K562 (cell line): Measurements from ENCODE around the gene PSME1. TPM values are rescaled to one million over a fixed set of nuclear protein-coding genes. Genes with fewer than 3 reads are reported as not detected.
A peak's percentile ranks its signal among the peaks of the same experiment; 100 is the strongest.

Source experiments
- ATAC-seq: fragments of 200-7000 bp; cut with Tn5 transposase; 3 replicates; pipeline ENCODE4 v1.9.1; 2020; ENCODE audit warnings: moderate library complexity
- BruUV-seq: library from RNA; stranded (reverse); fragments of 400-500 nt; replicated peaks from 2 replicates; lab custom pipeline; 2021; lab: Mats Ljungman, UMichigan
- CTCF ChIA-PET: fragments of 300-600 bp; formaldehyde crosslinking; extraction: SDS; loops from one replicate; lab custom pipeline; 2021; ENCODE audit warnings: low intra/inter-chr PET ratio; lab: Yijun Ruan, JAX
- POLR2A ChIA-PET: fragments of 300-600, 350-650 bp; sonication (Branson Sonifier 250); formaldehyde crosslinking; extraction: SDS; loops from one replicate; lab custom pipeline; 2021; ENCODE audit warnings: antibody characterized with exemption, inconsistent platforms; lab: Yijun Ruan, JAX
- DNase-seq, 4 experiments: peaks; one replicate each; pipeline versions ENCODE4 v3.0.0 to v3.0.0-alpha.2; 2011 to 2018; ENCODE audit warnings: low spot score in 3 of 4, mixed read lengths in 3 of 4; ENCODE audit errors: extremely low read depth in 1 of 4
- FAIRE-seq: peaks from 2 replicates; lab custom pipeline; 2011; peaks lifted over from hg19 to GRCh38; lab: Jason Lieb, UNC
- H2AFZ ChIP-seq: 2 replicates; pipeline ENCODE4 v1.6.0; 2011; ENCODE audit warnings: low read depth, low read length, control low read depth, inconsistent platforms
- H3K27ac ChIP-seq: fragments of 200-600 bp; 3 replicates; pipeline ENCODE4 v1.8.0; 2011; ENCODE audit warnings: low read depth, mild to moderate bottlenecking, control low read depth, inconsistent platforms, low read length, moderate library complexity, mixed read lengths; ENCODE audit errors: extremely low read depth
- H3K27me3 ChIP-seq, 2 experiments: fragments of 300-600 bp in 1 of 2; 2 replicates in 1 of 2; 3 replicates in 1 of 2; pipeline versions ENCODE4 v1.6.0 to v1.8.0; 2011; ENCODE audit warnings: inconsistent platforms in 2 of 2, low read length in 2 of 2, mild to moderate bottlenecking in 1 of 2, mixed read lengths in 1 of 2, moderate library complexity in 1 of 2; ENCODE audit not compliant: control insufficient read depth in 2 of 2, insufficient read depth in 2 of 2
- H3K36me3 ChIP-seq: fragments of 300-600 bp; 3 replicates; pipeline ENCODE4 v1.8.0; 2011; ENCODE audit warnings: mild to moderate bottlenecking, low read length, inconsistent platforms; ENCODE audit not compliant: control insufficient read depth, insufficient read depth
- H3K4me1 ChIP-seq, 2 experiments: fragments of 200-600 bp in 1 of 2; replicated peaks in 1 of 2; 2 replicates in 1 of 2; 3 replicates in 1 of 2; pipeline versions ENCODE4 v1.5.1 to v1.8.0; 2011; ENCODE audit warnings: inconsistent platforms in 2 of 2, low read length in 2 of 2, mild to moderate bottlenecking in 1 of 2, mixed read lengths in 1 of 2, moderate library complexity in 1 of 2; ENCODE audit not compliant: control insufficient read depth in 2 of 2, insufficient read depth in 2 of 2
- H3K4me2 ChIP-seq: 2 replicates; pipeline ENCODE4 v1.6.1; 2011; ENCODE audit warnings: low read length, control low read depth, inconsistent platforms, mixed read lengths; ENCODE audit not compliant: insufficient read depth
- H3K4me3 ChIP-seq: fragments of 200-600 bp; sonication (generic), shearing (Covaris generic); 2 replicates; pipeline ENCODE4 v1.5.1; 2016; ENCODE audit warnings: control low read depth, inconsistent platforms
- H3K79me2 ChIP-seq: fragments of 200-600 bp; 3 replicates; pipeline ENCODE4 v1.8.0; 2011; ENCODE audit warnings: low read length, inconsistent platforms; ENCODE audit not compliant: control insufficient read depth, insufficient read depth
- H3K9ac ChIP-seq, 2 experiments: 2 replicates each; pipeline versions ENCODE4 v1.6.0 to v1.6.1; 2011; ENCODE audit warnings: low read depth in 2 of 2, low read length in 2 of 2, control low read depth in 1 of 2, inconsistent platforms in 1 of 2, mild to moderate bottlenecking in 1 of 2, mixed read lengths in 1 of 2; ENCODE audit not compliant: insufficient read depth in 1 of 2
- H3K9me1 ChIP-seq: one replicate; pipeline ENCODE4 v1.6.0; 2011; ENCODE audit warnings: inconsistent platforms, mild to moderate bottlenecking, low read length, moderate library complexity; ENCODE audit not compliant: control insufficient read depth, insufficient read depth
- H3K9me3 ChIP-seq: replicated peaks from 2 replicates; pipeline ENCODE4 v1.5.1; 2011; ENCODE audit warnings: low read depth, low read length, inconsistent platforms; ENCODE audit not compliant: control insufficient read depth, insufficient read depth
- H4K20me1 ChIP-seq: replicated peaks from 2 replicates; pipeline ENCODE4 v1.6.1; 2011; ENCODE audit warnings: low read length, inconsistent platforms, mixed read lengths; ENCODE audit not compliant: control insufficient read depth, insufficient read depth
- CREB1 ChIP-seq, 2 experiments: sonication (generic) in 1 of 2; formaldehyde crosslinking in 1 of 2; IDR thresholded peaks; 2 replicates each; pipeline versions ENCODE4 v1.6.1 to v1.8.0; 2012 to 2022; ENCODE audit warnings: inconsistent platforms in 1 of 2, mild to moderate bottlenecking in 1 of 2, missing genetic modification reagents in 1 of 2, moderate library complexity in 1 of 2
- GTF2E2 ChIP-seq: fragments of 200-800 bp; sonication (Bioruptor generic); IDR thresholded peaks from 2 replicates; pipeline ENCODE4 v1.6.1; 2016; ENCODE audit warnings: missing genetic modification characterization, missing compliant biosample characterization
- KDM5B ChIP-seq: fragments of 200-600 bp; sonication (generic); IDR thresholded peaks from 2 replicates; pipeline ENCODE4 v1.6.1; 2012; ENCODE audit warnings: low read depth, mild to moderate bottlenecking, moderate library complexity, low read length, control low read depth, inconsistent platforms; ENCODE audit not compliant: insufficient replicate concordance
- TSC22D4 ChIP-seq: fragments of 450-650 bp; IDR thresholded peaks from 2 replicates; pipeline ENCODE4 v1.6.1; 2016; ENCODE audit warnings: missing genetic modification characterization, missing biosample characterization, control low read depth
- ZFP30 ChIP-seq: fragments of 250-450 bp; sonication (Bioruptor Pico); IDR thresholded peaks from 2 replicates; pipeline ENCODE4 v1.8.0; 2022; ENCODE audit warnings: moderate library complexity, mild to moderate bottlenecking, inconsistent platforms, borderline replicate concordance
- WGBS: fragments of 100-300 bp; shearing (Covaris generic); methylation state at CpG from one replicate; pipeline ENCODE4 v1.1.6; 2016; ENCODE audit warnings: low coverage, mixed read lengths; ENCODE audit not compliant: insufficient coverage; ENCODE audit errors: missing lambda C conversion rate; 5-methylcytosine and 5-hydroxymethylcytosine counted together
- in situ Hi-C: fragments of 300-500 bp; cut with MboI; formaldehyde crosslinking; loops from 4 replicates; pipeline ENCODE4 v1.15.0; 2018; ENCODE audit warnings: inconsistent platforms, mixed read lengths
- intact Hi-C: fragments of 100-400 bp; cut with micrococcal nuclease; formaldehyde crosslinking; loops from 2 replicates; pipeline ENCODE4 v1.14.2; 2022
- polyA plus RNA-seq, 8 experiments: library from polyadenylated mRNA; depleted of rRNA in 4 of 8; stranded (reverse) in 5 of 8; unstranded in 3 of 8; fragments of >200 nt; fragmentation: Nextera tagmentation in 2 of 8; fragmentation: Illumina TruSeq in 1 of 8; extraction: Ambion mirVana in 2 of 8; extraction: Trizol in 1 of 8; gene quantifications; 2 replicates each; pipeline versions ENCODE4 v1.2.1 to v1.2.3, GENCODE V29; 2011 to 2014; ENCODE audit warnings: inconsistent platforms in 1 of 8, missing spikeins in 1 of 8
- total RNA-seq, 7 experiments: library from RNA; depleted of rRNA in 6 of 7; stranded (reverse); fragments of >200 nt in 6 of 7; fragmentation: Illumina TruSeq in 2 of 7; extraction: Trizol in 2 of 7; gene quantifications; 2 replicates each; pipeline versions ENCODE4 v1.2.1 to v1.2.3, GENCODE V29; 2011 to 2021; ENCODE audit warnings: low replicate concordance in 1 of 7

The PSME1 gene
- total and polyA plus RNA-seq, 9 of the 15 experiments (the other 6 are each of a cell fraction or from before 2014, with no cell fraction given): 20.3 to 180 (median 67.5) TPM

DNA sequence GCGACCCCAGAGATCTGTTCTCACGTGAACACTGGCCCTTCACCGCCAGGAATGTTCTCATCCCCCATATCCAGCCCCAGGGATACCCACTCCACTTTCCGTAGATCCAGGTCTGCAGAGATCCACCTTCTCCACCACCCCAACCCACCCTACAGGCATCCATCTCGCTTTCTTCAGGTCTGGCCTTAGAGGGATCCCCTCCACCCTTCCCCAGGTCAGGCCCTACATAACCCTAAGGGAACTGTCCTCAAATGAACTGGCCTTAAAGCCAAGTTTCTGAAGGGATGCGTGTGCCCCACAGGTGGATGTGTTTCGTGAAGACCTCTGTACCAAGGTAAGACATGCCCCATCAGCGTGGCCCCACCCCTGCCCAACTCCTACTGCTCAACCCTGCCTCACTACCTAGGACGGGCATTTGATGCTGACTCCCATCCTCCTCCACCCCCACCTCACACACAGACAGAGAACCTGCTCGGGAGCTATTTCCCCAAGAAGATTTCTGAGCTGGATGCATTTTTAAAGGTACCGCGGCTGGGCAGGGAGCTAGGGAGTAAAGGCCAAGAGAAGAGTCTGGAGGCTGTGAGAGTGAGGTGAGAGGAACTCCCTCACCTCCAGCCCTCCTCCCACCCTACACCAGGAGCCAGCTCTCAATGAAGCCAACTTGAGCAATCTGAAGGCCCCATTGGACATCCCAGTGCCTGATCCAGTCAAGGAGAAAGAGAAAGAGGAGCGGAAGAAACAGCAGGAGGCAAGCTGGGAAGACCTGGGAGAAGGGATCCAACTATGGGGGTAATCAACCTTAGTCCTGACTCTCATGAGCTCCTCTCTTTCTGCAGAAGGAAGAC is 912 bp downstream of the PSME1 start:
- H3K9me1 ChIP-seq: no peaks in the 10 kb centered on the region
- in situ Hi-C loops: no loop called here
- H3K36me3 ChIP-seq: peaks cover 24% of the 10 kb centered on the region
- TF ChIP-seq CREB1 (IDR thresholded peaks at IDR 0.05) (no peak), CREB1 (CRISPR knock-in tag; IDR thresholded peaks at IDR 0.05) (no peak), KDM5B (peak; percentile 8), GTF2E2 (tag) (no peak), TSC22D4 (tag) (no peak), ZFP30 (CRISPR knock-in tag) (no peak)
- DNase-seq (no peak), ATAC-seq (no peak), FAIRE-seq (no peak)
- no peaks in the 10 kb centered on the region for H3K9me3 ChIP-seq
- intact Hi-C loops: no loop called here
- H3K79me2 ChIP-seq: peaks cover 20% of the 10 kb centered on the region
- POLR2A ChIA-PET: interaction anchor here (0.9 to 1.8 kb wide), 3 partner anchors 9 to 22 kb away, joined by 4 read pairs; partner anchors contain the start of genes DCAF11, NRL and PSME2
- no TSS peak for BruUV-seq
- peaks cover 7 to 37% of the 10 kb centered on the region in 2 experiments; a peak in 4 of 5 replicates for H3K4me1 ChIP-seq
- H3K4me3 ChIP-seq: peak overlapping the region; percentile 92
- CTCF ChIA-PET: no interaction called here
- no peak overlapping the region for H2AFZ ChIP-seq
- H3K27me3 ChIP-seq: no peaks in the 10 kb centered on the region
- H3K9ac ChIP-seq: peak overlapping the region; percentile 71 to 93; a peak in 3 of 4 replicates
- no peak overlapping the region for H3K27ac ChIP-seq
- H4K20me1 ChIP-seq: no peaks in the 10 kb centered on the region; the same call in 1 of the 2 replicates
- WGBS: 23% methylated on average over 9 of the region's 13 CpGs
- H3K4me2 ChIP-seq: peak overlapping the region; percentile 72
